DOHH2 (cell line): ENCODE results near the gene GPC6.

ENCODE experiments used
- H3F3A ChIP-seq: fragments of 200-600 bp; sonication (generic), shearing (Covaris generic); 2 replicates; pipeline ENCODE4 v1.6.0; 2016; ENCODE audit warnings: antibody characterized with exemption, mild to moderate bottlenecking; ENCODE audit not compliant: control insufficient read depth, insufficient read depth
- H3K27ac ChIP-seq: fragments of 200-600 bp; sonication (generic); 2 replicates; pipeline ENCODE4 v1.5.1; 2014; ENCODE audit warnings: low read depth, mild to moderate bottlenecking, low read length, moderate library complexity
- H3K27me3 ChIP-seq: fragments of 200-600 bp; sonication (generic); 2 replicates; pipeline ENCODE4 v1.6.1; 2014; ENCODE audit warnings: mild to moderate bottlenecking, low read length, mixed read lengths; ENCODE audit not compliant: control insufficient read depth
- H3K36me3 ChIP-seq: fragments of 200-600 bp; sonication (generic); 2 replicates; pipeline ENCODE4 v1.6.1; 2014; ENCODE audit warnings: mild to moderate bottlenecking, low read length, moderate library complexity, mixed read lengths; ENCODE audit not compliant: control insufficient read depth
- H3K4me1 ChIP-seq: fragments of 200-600 bp; sonication (generic); 2 replicates; pipeline ENCODE4 v1.6.1; 2014; ENCODE audit warnings: mild to moderate bottlenecking, low read length, mixed read lengths; ENCODE audit not compliant: control insufficient read depth
- H3K4me2 ChIP-seq: fragments of 200-600 bp; sonication (generic); 2 replicates; pipeline ENCODE4 v1.6.0; 2014; ENCODE audit warnings: mild to moderate bottlenecking, low read length, moderate library complexity
- H3K4me3 ChIP-seq: fragments of 200-600 bp; sonication (generic); 2 replicates; pipeline ENCODE4 v1.5.1; 2014; ENCODE audit warnings: mild to moderate bottlenecking, low read length, mixed read lengths
- H3K79me2 ChIP-seq: fragments of 200-600 bp; sonication (generic); 2 replicates; pipeline ENCODE4 v1.6.1; 2014; ENCODE audit warnings: mild to moderate bottlenecking, low read length, mixed read lengths; ENCODE audit not compliant: control insufficient read depth
- H3K9me2 ChIP-seq: fragments of 200-600 bp; sonication (generic); replicated peaks from 2 replicates; pipeline ENCODE4 v1.6.1; 2014; ENCODE audit warnings: mild to moderate bottlenecking, low read length, mixed read lengths; ENCODE audit not compliant: control insufficient read depth
- H3K9me3 ChIP-seq: fragments of 200-600 bp; sonication (generic); 2 replicates; pipeline ENCODE4 v1.6.1; 2014; ENCODE audit warnings: antibody characterized with exemption, low read length, mixed read lengths; ENCODE audit not compliant: control insufficient read depth, insufficient read depth
- H4K20me1 ChIP-seq: fragments of 200-600 bp; sonication (generic); 2 replicates; pipeline ENCODE4 v1.6.0; 2014; ENCODE audit warnings: low read depth, mild to moderate bottlenecking, antibody characterized with exemption, low read length, moderate library complexity; ENCODE audit not compliant: control insufficient read depth, insufficient read depth
- EZH2phosphoT487 ChIP-seq: fragments of 200-600 bp; sonication (generic); IDR thresholded peaks from 2 replicates; pipeline ENCODE4 v1.6.1; 2017; ENCODE audit warnings: borderline replicate concordance, mild to moderate bottlenecking, antibody characterized with exemption, low read length, moderate library complexity, mixed read lengths
- TF ChIP-seq, protein P1 (sequence below): fragments of 200-600 bp; sonication (generic); IDR thresholded peaks from one replicate; pipeline ENCODE4 v1.5.1; 2014; ENCODE audit warnings: antibody characterized with exemption, mild to moderate bottlenecking, low read depth, low read length; ENCODE audit not compliant: poor library complexity, severe bottlenecking

Gene GPC6

DNA sequence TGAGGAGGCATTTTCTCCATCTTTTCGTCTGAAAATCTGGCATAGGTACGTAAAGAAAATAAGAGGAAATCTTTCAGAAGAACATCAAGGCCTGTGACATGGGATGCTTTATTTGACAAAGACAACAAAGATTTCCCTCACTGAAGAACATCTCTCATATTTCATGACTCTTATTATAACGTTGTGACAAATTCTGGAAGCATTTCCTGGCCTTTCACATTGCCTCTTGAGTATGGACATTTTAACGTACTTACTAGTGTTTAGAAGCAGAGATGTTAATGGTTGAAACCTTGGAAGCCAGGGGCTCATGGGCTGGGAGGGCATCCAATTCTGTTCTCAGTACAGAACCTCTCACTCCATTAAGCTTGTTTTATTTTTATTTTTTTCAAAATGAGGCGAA lies 1042.1 kb downstream of the GPC6 start:
- Histone ChIP-seq H4K20me1 (no peaks in the 10 kb centered on the region), H3K27ac (no peak overlapping the region), H3K27me3 (no peaks in the 10 kb centered on the region), H3F3A (no peaks in the 10 kb centered on the region), H3K9me3 (no peaks in the 10 kb centered on the region), H3K9me2 (no peaks in the 10 kb centered on the region), H3K4me3 (no peak overlapping the region), H3K36me3 (no peaks in the 10 kb centered on the region), H3K4me1 (no peaks in the 10 kb centered on the region), H3K4me2 (no peak overlapping the region), H3K79me2 (no peaks in the 10 kb centered on the region)
- TF ChIP-seq, protein P1, sequence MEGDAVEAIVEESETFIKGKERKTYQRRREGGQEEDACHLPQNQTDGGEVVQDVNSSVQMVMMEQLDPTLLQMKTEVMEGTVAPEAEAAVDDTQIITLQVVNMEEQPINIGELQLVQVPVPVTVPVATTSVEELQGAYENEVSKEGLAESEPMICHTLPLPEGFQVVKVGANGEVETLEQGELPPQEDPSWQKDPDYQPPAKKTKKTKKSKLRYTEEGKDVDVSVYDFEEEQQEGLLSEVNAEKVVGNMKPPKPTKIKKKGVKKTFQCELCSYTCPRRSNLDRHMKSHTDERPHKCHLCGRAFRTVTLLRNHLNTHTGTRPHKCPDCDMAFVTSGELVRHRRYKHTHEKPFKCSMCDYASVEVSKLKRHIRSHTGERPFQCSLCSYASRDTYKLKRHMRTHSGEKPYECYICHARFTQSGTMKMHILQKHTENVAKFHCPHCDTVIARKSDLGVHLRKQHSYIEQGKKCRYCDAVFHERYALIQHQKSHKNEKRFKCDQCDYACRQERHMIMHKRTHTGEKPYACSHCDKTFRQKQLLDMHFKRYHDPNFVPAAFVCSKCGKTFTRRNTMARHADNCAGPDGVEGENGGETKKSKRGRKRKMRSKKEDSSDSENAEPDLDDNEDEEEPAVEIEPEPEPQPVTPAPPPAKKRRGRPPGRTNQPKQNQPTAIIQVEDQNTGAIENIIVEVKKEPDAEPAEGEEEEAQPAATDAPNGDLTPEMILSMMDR, result no peak
- no peak for TF ChIP-seq EZH2phosphoT487

DNA sequence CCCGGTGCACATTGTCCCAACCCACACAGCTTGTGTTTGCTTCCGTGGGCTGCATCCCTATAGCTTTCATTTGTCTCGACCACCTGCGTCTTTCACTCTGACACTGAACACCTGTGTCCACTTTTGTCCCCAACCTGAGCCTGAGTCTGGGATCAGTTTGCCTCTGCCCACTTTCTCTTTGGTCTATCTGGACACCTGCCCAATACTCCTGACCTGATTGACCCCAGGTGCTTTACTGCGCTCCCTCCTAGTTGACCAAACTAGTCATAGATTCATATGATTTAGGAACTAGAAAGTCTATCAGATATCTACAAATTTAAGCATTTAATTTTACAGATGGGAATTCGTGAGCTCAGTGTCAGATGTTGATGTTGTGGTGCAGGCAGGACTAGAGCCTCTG lies 1043.0 kb downstream of the GPC6 start:
- no peak overlapping the region for H3K4me3 ChIP-seq
- no peaks in the 10 kb centered on the region for H3K9me2 ChIP-seq
- no peaks in the 10 kb centered on the region for H3K36me3 ChIP-seq
- H3K79me2 ChIP-seq, result no peaks in the 10 kb centered on the region
- H4K20me1 ChIP-seq, result no peaks in the 10 kb centered on the region
- H3K27ac ChIP-seq, result no peak overlapping the region
- no peaks in the 10 kb centered on the region for H3K4me1 ChIP-seq
- no peaks in the 10 kb centered on the region for H3F3A ChIP-seq
- no peaks in the 10 kb centered on the region for H3K27me3 ChIP-seq
- no peaks in the 10 kb centered on the region for H3K9me3 ChIP-seq
- no peak overlapping the region for H3K4me2 ChIP-seq
- TF ChIP-seq, protein P1, result no peak
- no peak for TF ChIP-seq EZH2phosphoT487

DNA sequence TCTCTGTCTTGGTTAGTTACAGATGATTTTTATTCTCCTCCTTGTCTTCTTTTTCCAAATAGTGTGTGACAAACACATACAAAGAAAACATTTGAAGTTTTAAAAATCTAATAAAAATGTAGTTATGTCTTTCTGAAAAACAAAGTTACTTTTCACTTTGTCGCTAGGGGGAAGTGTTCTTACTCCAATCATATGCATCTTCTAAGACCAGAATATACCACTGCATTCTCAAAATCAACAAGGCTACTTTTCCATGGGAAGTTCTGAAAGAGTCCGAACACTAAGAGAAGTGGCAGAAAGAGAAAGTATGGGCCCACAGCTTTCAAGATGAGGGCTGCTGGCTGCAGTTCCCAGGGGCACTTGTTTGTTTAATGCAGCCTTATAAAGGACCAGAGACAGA lies 1043.9 kb downstream of the GPC6 start:
- H3K4me3 ChIP-seq, result no peak overlapping the region
- H3K4me1 ChIP-seq, result no peaks in the 10 kb centered on the region
- no peaks in the 10 kb centered on the region for H3K27me3 ChIP-seq
- no peaks in the 10 kb centered on the region for H3K36me3 ChIP-seq
- TF ChIP-seq, protein P1, result no peak
- TF ChIP-seq EZH2phosphoT487, result no peak
- H3K4me2 ChIP-seq, result no peak overlapping the region
- no peaks in the 10 kb centered on the region for H3K79me2 ChIP-seq
- H3K9me3 ChIP-seq, result no peaks in the 10 kb centered on the region
- H3F3A ChIP-seq, result no peaks in the 10 kb centered on the region
- H3K27ac ChIP-seq, result no peak overlapping the region
- no peaks in the 10 kb centered on the region for H4K20me1 ChIP-seq
- H3K9me2 ChIP-seq, result no peaks in the 10 kb centered on the region

DNA sequence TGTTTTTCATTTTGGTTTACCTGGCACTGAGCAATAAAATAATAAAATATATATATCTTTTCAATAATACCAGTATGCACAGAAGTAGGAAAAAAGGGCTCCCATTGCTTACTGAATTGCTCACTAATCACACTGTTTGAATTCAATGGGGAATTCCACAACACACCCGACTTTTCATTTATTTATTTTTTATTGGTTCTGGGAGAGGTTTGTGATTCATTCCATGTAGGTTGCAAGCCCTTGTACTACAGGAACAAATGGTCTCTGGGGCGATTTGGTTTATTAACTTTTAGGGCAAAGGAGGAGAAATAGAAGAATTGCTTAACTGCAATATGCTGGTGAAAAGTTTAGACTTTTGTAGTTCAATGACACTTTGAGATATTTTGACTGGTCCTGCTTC lies 1045.4 kb downstream of the GPC6 start:
- H3K27ac ChIP-seq, result no peak overlapping the region
- no peak overlapping the region for H3K4me3 ChIP-seq
- no peaks in the 10 kb centered on the region for H3K4me1 ChIP-seq
- no peaks in the 10 kb centered on the region for H3K79me2 ChIP-seq
- no peaks in the 10 kb centered on the region for H3K27me3 ChIP-seq
- no peaks in the 10 kb centered on the region for H4K20me1 ChIP-seq
- H3K9me2 ChIP-seq, result no peaks in the 10 kb centered on the region
- TF ChIP-seq, protein P1, result no peak
- no peak for TF ChIP-seq EZH2phosphoT487
- no peaks in the 10 kb centered on the region for H3K36me3 ChIP-seq
- no peaks in the 10 kb centered on the region for H3K9me3 ChIP-seq
- H3K4me2 ChIP-seq, result no peak overlapping the region
- no peaks in the 10 kb centered on the region for H3F3A ChIP-seq
